Astrocyte (in vitro differentiated cells and primary cell): ENCODE measurements around the gene KRTAP5-1.

ENCODE experiments used
- EZH2 ChIP-seq: IDR thresholded peaks from 2 replicates; pipeline ENCODE4 v1.6.1; 2012; ENCODE audit warnings: mild to moderate bottlenecking, low read length, inconsistent platforms; ENCODE audit not compliant: insufficient read depth
- TF ChIP-seq, protein P1 (sequence below): IDR thresholded peaks from 2 replicates; pipeline ENCODE4 v1.5.1; 2011; ENCODE audit warnings: low read depth, mild to moderate bottlenecking, inconsistent platforms, low read length, moderate library complexity; ENCODE audit not compliant: insufficient read depth

DNA sequence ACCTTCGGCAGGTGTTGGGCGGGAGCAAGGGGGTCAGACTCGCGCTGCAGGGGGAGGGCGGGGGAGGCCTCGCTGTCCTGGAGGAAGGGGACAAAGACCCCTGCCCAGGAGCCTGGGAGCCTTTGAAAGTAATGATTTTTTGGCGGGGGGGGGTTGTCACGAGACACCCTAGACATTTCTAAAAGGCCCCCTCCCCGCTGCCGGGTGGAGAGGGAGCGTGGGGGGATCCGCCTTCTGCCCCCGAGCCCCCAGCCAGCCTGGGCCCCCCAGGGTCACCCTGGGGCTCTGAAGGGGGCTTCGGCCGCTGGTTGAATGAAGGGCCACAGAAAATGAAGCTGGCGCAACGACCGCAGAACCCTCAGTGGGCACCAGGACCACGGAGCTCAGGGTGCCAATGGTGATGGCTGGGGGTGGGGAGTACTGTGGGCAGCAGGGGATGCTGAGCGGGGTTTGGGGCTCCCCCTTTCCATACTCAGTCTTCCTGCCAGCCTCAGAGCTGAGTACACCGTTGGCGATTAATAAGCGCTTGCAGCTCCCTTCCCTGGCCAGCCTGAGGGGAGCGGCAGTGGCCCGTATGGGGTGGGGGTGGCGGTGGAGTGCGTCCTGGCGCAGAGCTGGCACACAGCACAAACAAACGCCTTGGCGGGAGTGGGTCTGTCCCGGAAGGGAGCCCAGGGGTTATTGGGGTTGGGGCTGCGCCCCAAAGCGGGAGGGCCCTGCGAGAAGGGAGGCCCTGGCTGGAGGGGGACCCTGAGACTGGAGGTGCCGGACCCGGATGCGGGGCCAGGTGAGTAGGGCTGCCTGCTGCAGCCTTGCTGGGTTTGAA lies 11.8 kb downstream of the KRTAP5-1 start:
- TF ChIP-seq, protein P1, sequence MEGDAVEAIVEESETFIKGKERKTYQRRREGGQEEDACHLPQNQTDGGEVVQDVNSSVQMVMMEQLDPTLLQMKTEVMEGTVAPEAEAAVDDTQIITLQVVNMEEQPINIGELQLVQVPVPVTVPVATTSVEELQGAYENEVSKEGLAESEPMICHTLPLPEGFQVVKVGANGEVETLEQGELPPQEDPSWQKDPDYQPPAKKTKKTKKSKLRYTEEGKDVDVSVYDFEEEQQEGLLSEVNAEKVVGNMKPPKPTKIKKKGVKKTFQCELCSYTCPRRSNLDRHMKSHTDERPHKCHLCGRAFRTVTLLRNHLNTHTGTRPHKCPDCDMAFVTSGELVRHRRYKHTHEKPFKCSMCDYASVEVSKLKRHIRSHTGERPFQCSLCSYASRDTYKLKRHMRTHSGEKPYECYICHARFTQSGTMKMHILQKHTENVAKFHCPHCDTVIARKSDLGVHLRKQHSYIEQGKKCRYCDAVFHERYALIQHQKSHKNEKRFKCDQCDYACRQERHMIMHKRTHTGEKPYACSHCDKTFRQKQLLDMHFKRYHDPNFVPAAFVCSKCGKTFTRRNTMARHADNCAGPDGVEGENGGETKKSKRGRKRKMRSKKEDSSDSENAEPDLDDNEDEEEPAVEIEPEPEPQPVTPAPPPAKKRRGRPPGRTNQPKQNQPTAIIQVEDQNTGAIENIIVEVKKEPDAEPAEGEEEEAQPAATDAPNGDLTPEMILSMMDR, result no peak
- no peak for TF ChIP-seq EZH2
